Common myeloid progenitor, CD34-positive (primary cell): ENCODE data around the gene SPOCK2. TPM values are rescaled to one million over a fixed set of nuclear protein-coding genes. Genes with fewer than 3 reads are reported as not detected.
"Not testable (repeated sequence)": the region's sequence is repeated elsewhere in the genome, so short reads cannot be mapped to it uniquely, and the experiment has no call there.

Source experiments
- CTCF ChIA-PET: fragments of 350-600 bp; sonication (Branson Sonifier 250); formaldehyde crosslinking; loops from one replicate; lab custom pipeline; 2021; ENCODE audit warnings: antibody characterized with exemption; lab: Charles Lee
- POLR2A ChIA-PET: fragments of 350-600 bp; sonication (Branson Sonifier 250); formaldehyde crosslinking; loops from one replicate; lab custom pipeline; 2021; ENCODE audit warnings: antibody characterized with exemption; lab: Charles Lee
- DNase-seq, 3 donors: peaks; one replicate each; pipeline versions ENCODE4 v3.0.0 to v3.0.0-alpha.2; 2013
- H3K27ac ChIP-seq, 2 experiments: 1 replicate in 1 of 2; 2 replicates in 1 of 2; pipeline ENCODE4 v1.7.0; 2013; ENCODE audit warnings: inconsistent platforms in 2 of 2, low read length in 2 of 2, mild to moderate bottlenecking in 2 of 2, low read depth in 1 of 2, moderate library complexity in 1 of 2; ENCODE audit not compliant: severe bottlenecking in 2 of 2, insufficient read depth in 1 of 2, poor library complexity in 1 of 2
- H3K27me3 ChIP-seq, 5 experiments: replicated peaks in 2 of 5; 1 replicate in 3 of 5; 2 replicates in 2 of 5; pipeline versions ENCODE4 v1.6.1 to v1.7.0; 2013; ENCODE audit warnings: low read length in 4 of 5, mild to moderate bottlenecking in 2 of 5, moderate library complexity in 2 of 5, inconsistent platforms in 1 of 5; ENCODE audit not compliant: insufficient read depth in 5 of 5, control insufficient read depth in 4 of 5
- H3K36me3 ChIP-seq, 4 experiments: 1 replicate in 2 of 4; 2 replicates in 2 of 4; pipeline versions ENCODE4 v1.6.1 to v1.7.0; 2013; ENCODE audit warnings: low read length in 3 of 4, control low read depth in 1 of 4, mild to moderate bottlenecking in 1 of 4; ENCODE audit not compliant: control insufficient read depth in 4 of 4, insufficient read depth in 4 of 4
- H3K4me1 ChIP-seq, 4 experiments: 1 replicate in 3 of 4; 2 replicates in 1 of 4; pipeline versions ENCODE4 v1.6.1 to v1.7.1; 2013; ENCODE audit warnings: low read length in 3 of 4, mild to moderate bottlenecking in 3 of 4, control low read depth in 1 of 4, inconsistent platforms in 1 of 4, moderate library complexity in 1 of 4; ENCODE audit not compliant: control insufficient read depth in 4 of 4, insufficient read depth in 4 of 4; ENCODE audit errors: control extremely low read depth in 1 of 4
- H3K4me3 ChIP-seq, 7 experiments: 1 replicate in 4 of 7; 2 replicates in 3 of 7; pipeline versions ENCODE4 v1.5.1 to v1.7.0; 2013; ENCODE audit warnings: mild to moderate bottlenecking in 7 of 7, low read length in 6 of 7, moderate library complexity in 6 of 7, inconsistent platforms in 2 of 7, low read depth in 2 of 7, control low read depth in 1 of 7; ENCODE audit not compliant: insufficient read depth in 4 of 7, control insufficient read depth in 1 of 7; ENCODE audit errors: extremely low read depth in 1 of 7
- H3K9me3 ChIP-seq, 5 experiments: 1 replicate in 4 of 5; 2 replicates in 1 of 5; pipeline versions ENCODE4 v1.6.1 to v1.7.1; 2013; ENCODE audit warnings: low read length in 4 of 5, mild to moderate bottlenecking in 2 of 5, inconsistent platforms in 1 of 5, low read depth in 1 of 5, moderate library complexity in 1 of 5; ENCODE audit not compliant: control insufficient read depth in 4 of 5, insufficient read depth in 2 of 5; ENCODE audit errors: control extremely low read depth in 1 of 5
- WGBS: methylation state at CpG from one replicate; pipeline ENCODE4 v1.1.5; 2013; ENCODE audit not compliant: insufficient coverage; 5-methylcytosine and 5-hydroxymethylcytosine counted together
- polyA plus RNA-seq: library from polyadenylated mRNA; unstranded; fragments of 120-200 nt; gene quantifications from one replicate; pipeline ENCODE4 v1.2.1, GENCODE V29; 2013

Gene SPOCK2
- 10.9 TPM for polyA plus RNA-seq

- WGBS, result 2% methylated on average over 56 of the region's 65 CpGs
- no peak within 1 kb of the TSS for H3K27ac ChIP-seq
- CTCF ChIA-PET, result interaction anchor here (0.7 to 1.3 kb wide), 3 partner anchors 25 to 941 kb away, joined by 3 to 5 read pairs (median 3); no protein-coding TSS in a partner anchor
- peaks cover 0 to 34% (median 8%) of the 10 kb centered on the region in 5 experiments for H3K27me3 ChIP-seq
- H3K4me1 ChIP-seq, result peaks cover 0 to 37% (median 32%) of the 10 kb centered on the region in 4 experiments
- DNase-seq, result peak in 1 of 3 donors; percentile 54
- H3K4me3 ChIP-seq, result peak within 1 kb of the TSS; percentile 25 to 78 (median 66)
- no peaks in the 10 kb centered on the region for H3K9me3 ChIP-seq
- peaks cover 0 to 3% (median 0%) of the 10 kb centered on the region in 4 experiments for H3K36me3 ChIP-seq
- POLR2A ChIA-PET, result interaction anchor here (0.6 kb wide), 1 partner anchor 45 kb away, joined by 3 read pairs; no protein-coding TSS in a partner anchor
These were observed at the start of gene SPOCK2 for GRCh38 chr10:72087969-72088888. TSS of gene SPOCK2 (minus strand) at chr10:72088551. CDS start at chr10:72088328, 223 bp downstream.

- DNase-seq, result no peak
- H3K36me3 ChIP-seq, result peaks cover 0 to 4% (median 0%) of the 10 kb centered on the region in 4 experiments
- POLR2A ChIA-PET, result no interaction called here
- CTCF ChIA-PET, result interaction anchor here (5.8 kb wide), 1 partner anchor 11 kb away, joined by 23 read pairs; no protein-coding TSS in a partner anchor
- 100% methylated on average over 1 of the region's 7 CpGs for WGBS
- peaks cover 0 to 9% (median 4%) of the 10 kb centered on the region in 4 experiments for H3K4me1 ChIP-seq
- no peak overlapping the region for H3K4me3 ChIP-seq
- no peaks in the 10 kb centered on the region for H3K27me3 ChIP-seq
- no peak overlapping the region for H3K27ac ChIP-seq
- H3K9me3 ChIP-seq, result peaks cover 0 to 5% (median 0%) of the 10 kb centered on the region in 5 experiments
These were observed 49.2 kb upstream of the SPOCK2 start for GRCh38 chr10:72137583-72137982.

- not testable (repeated sequence) for H3K27ac ChIP-seq, H3K36me3 ChIP-seq, H3K27me3 ChIP-seq, DNase-seq, H3K4me3 ChIP-seq, H3K9me3 ChIP-seq, H3K4me1 ChIP-seq
- 99% methylated on average over 7 of the region's 10 CpGs for WGBS
- ChIA-PET CTCF (interaction anchor here (1.4 to 5.8 kb wide), 3 partner anchors 10 to 200 kb away, joined by 4 to 23 read pairs (median 4); no protein-coding TSS in a partner anchor), POLR2A (interaction anchor here (0.5 kb wide), 1 partner anchor 862 kb away, joined by 3 read pairs; no protein-coding TSS in a partner anchor)
These were observed 47.9 kb upstream of the SPOCK2 start for GRCh38 chr10:72136225-72136624.

GRCh38 chr10:72134785-72135767, 46.7 kb upstream of the SPOCK2 start:
- CTCF ChIA-PET, result interaction anchor here (1.1 to 1.4 kb wide), 3 partner anchors 9 to 201 kb away, joined by 3 to 4 read pairs (median 4); no protein-coding TSS in a partner anchor
- Histone ChIP-seq H3K9me3 (peaks cover 0 to 5% (median 0%) of the 10 kb centered on the region in 5 experiments), H3K27ac (no peak overlapping the region), H3K4me1 (peaks cover 0 to 9% (median 4%) of the 10 kb centered on the region in 4 experiments), H3K4me3 (no peak overlapping the region), H3K36me3 (peaks cover 0 to 6% (median 1%) of the 10 kb centered on the region in 4 experiments), H3K27me3 (no peaks in the 10 kb centered on the region)
- POLR2A ChIA-PET, result no interaction called here
- no peak for DNase-seq
- WGBS, result 74% methylated on average over 7 of the region's 10 CpGs

GRCh38 chr10:72133517-72133916, 45.2 kb upstream of the SPOCK2 start:
- DNase-seq, result no peak
- Histone ChIP-seq H3K4me1 (peaks cover 0 to 9% (median 4%) of the 10 kb centered on the region in 4 experiments), H3K9me3 (peaks cover 0 to 5% (median 0%) of the 10 kb centered on the region in 5 experiments), H3K36me3 (peaks cover 0 to 6% (median 1%) of the 10 kb centered on the region in 4 experiments), H3K27ac (no peak overlapping the region), H3K27me3 (no peaks in the 10 kb centered on the region), H3K4me3 (no peak overlapping the region)
- ChIA-PET CTCF (interaction anchor here (0.9 to 1.4 kb wide), 2 partner anchors 85 to 104 kb away, joined by 3 read pairs; no protein-coding TSS in a partner anchor), POLR2A (no interaction called here)

GRCh38 chr10:72132854-72133253, 44.5 kb upstream of the SPOCK2 start:
- Histone ChIP-seq H3K36me3 (peaks cover 0 to 6% (median 1%) of the 10 kb centered on the region in 4 experiments), H3K27me3 (no peaks in the 10 kb centered on the region), H3K9me3 (peaks cover 0 to 5% (median 0%) of the 10 kb centered on the region in 5 experiments), H3K27ac (no peak overlapping the region), H3K4me1 (peaks cover 0 to 9% (median 1%) of the 10 kb centered on the region in 4 experiments), H3K4me3 (no peak overlapping the region)
- CTCF ChIA-PET, result interaction anchor here (0.9 to 2.2 kb wide), 5 partner anchors 17 to 210 kb away, joined by 3 to 8 read pairs (median 4); no protein-coding TSS in a partner anchor
- no peak for DNase-seq
- 92% methylated on average over 2 of the region's 4 CpGs for WGBS
- POLR2A ChIA-PET, result interaction anchor here (1.2 kb wide), 1 partner anchor 8 kb away, joined by 3 read pairs; no protein-coding TSS in a partner anchor
